ENCODE data around the gene KRTAP9-6.

KRTAP9-6 gene

DNA sequence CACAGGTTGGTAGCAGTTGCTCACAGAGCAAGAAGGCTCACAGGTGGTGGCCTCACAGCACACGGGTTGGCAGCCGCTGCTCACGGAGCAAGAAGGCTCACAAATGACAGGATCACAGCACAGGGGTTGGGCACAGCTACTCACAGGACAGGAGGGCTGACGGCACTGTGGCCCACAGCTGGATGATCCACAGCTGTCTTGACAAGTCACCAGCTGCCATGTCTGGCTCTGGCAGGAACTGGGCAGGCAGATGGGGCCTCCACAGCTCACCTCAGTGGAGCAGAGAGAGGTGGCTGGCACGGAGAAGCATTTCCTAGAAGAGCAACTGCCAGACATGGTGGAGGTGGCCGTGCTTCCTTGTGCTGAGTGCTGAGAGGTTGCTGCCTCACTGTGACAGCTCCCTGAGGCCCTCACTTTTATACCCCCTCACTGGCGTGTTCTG, 43.8 kb downstream of the KRTAP9-6 start, which contains the start of gene KRTAP16-1:
Gene KRTAP16-1, minus strand, starts transcription at position 392 of the 442 bp plus-strand sequence. Its CDS starts 56 bp downstream, at position 336.
- in situ Hi-C loops (cut with MboI; ENCODE audit: low pct_unique_long_range_greater_than_20kb, low sequenced_read_pairs) = loop anchor here (25.0 kb wide), 1 partner anchor 397 kb away; no protein-coding TSS in a partner anchor
- DNase-seq = no peak

DNA sequence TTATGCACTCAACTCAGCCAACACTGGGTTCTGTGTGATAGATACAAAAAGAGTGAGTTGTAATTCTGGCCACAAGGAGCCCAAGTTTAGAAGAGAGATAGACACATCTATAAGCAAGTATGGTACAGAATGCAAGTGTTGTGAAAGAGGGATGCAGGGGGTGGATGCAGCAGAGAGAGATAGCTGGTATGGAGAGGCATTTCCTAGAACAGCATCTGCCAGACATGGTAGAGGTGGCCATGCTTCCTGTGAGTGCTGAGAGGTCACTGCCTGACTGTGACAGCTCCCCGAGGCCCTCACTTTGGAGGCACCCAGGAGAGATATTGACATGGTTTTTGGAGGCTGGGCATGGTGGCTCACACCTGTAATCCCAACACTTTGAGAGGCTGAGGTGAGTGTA, 45.9 kb downstream of the KRTAP9-6 start:
- in situ Hi-C loops (cut with MboI; ENCODE audit: low pct_unique_long_range_greater_than_20kb, low sequenced_read_pairs) = loop anchor here (25.0 kb wide), 1 partner anchor 399 kb away; no protein-coding TSS in a partner anchor

DNA sequence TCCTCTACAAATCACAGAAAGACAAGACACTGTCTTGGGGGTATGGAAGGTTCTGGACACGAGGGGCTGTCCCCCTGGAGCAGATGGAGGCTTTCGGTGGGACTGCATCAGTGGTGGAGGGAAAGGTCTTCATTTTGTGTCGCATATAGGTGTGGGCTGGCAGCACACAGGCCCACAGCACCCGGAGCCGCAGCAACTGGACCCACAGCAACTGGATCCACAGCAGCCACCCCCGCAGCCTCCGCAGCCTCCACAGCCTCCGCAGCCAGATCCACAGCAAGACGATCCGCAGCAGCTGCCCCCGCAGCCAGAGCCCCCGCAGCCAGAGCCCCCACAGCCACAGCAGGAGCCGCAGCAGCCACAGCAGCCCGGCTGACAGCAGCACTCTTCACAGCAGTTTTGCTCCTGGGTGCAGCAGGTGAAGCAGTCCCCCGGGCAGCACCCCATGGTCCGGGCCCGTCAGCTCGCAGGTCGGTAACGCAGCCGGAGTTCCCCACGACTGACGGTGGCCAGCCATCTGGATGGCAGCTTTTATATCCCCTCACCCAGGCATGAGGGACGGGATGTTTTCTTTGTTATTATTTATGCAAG, 50.1 kb downstream of the KRTAP9-6 start, which contains the start of gene KRTAP17-1:
Gene KRTAP17-1, minus strand, starts transcription at position 507 of the 591 bp plus-strand sequence. Its CDS starts 60 bp downstream, at position 447.
- in situ Hi-C loops (cut with MboI; ENCODE audit: low pct_unique_long_range_greater_than_20kb, low sequenced_read_pairs) = loop anchor here (25.0 kb wide), 1 partner anchor 403 kb away; no protein-coding TSS in a partner anchor
- DNase-seq = no peak

More for the DNA sequence above, 45.9 kb downstream of the KRTAP9-6 start:
- no peak for DNase-seq

Measured in KBM-7 (cell line).